IPS DF 19.7 (cell line): Measurements from ENCODE around the gene SUGCT.
"Not testable (repeated sequence)": the region's sequence is repeated elsewhere in the genome, so short reads cannot be mapped to it uniquely, and the experiment has no call there.

ENCODE experiments used
- DNase-seq: peaks from one replicate; pipeline ENCODE4 v3.0.0-alpha.2; 2013; ENCODE audit warnings: low read depth, low spot score

Gene SUGCT

GRCh38 chr7:40139891-40140290 lies 5.1 kb downstream of the SUGCT start:
- not testable (repeated sequence) for DNase-seq

GRCh38 chr7:40141916-40142315 lies 7.1 kb downstream of the SUGCT start:
- DNase-seq = not testable (repeated sequence)

DNA sequence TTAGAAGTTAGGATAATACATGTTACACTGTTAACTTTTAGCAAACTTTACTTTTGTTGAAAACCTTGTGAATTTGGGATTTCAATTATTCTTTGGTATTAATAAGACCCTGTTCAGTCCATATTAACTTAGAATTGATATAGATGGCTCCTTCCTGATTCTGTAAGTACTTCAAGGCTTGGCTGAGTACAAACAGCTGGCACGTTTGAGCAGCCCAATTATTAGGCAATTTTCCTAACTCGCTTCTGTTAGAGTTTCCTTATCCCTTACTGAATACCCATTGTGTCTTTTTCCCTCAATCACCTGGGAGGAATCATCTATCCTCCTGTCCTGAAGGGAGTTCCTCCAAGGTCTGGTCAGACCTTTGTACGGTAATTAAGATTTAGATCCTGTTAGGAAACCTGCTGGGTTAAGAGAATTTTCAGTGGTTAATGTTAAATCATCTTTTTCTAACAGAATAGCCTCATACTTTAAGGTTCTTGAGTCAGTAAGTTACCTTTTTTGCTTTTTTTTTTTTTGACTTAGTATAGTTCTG lies 10.9 kb downstream of the SUGCT start:
- not testable (repeated sequence) for DNase-seq

GRCh38 chr7:40147371-40148246 lies 12.8 kb downstream of the SUGCT start:
- DNase-seq = no peak

DNA sequence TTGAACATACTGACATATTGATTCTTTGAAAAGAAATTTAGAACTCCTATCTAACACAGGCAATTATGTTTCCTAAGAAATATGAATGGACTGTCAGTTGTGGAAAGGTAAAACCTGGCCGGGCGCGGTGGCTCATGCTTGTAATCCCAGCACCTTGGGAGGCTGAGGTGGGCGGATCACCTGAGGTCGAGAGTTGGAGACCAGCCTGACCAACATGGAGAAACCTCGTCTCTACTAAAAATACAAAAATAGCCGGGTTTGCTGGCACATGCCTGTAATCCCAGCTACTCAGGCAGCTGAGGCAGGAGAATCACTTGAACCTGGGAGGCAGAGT lies 13.4 kb downstream of the SUGCT start:
- not testable (repeated sequence) for DNase-seq

- no peak for DNase-seq
These were observed 13.9 kb downstream of the SUGCT start for GRCh38 chr7:40148671-40149070.

GRCh38 chr7:40151504-40151903 lies 16.7 kb downstream of the SUGCT start:
- DNase-seq = no peak

DNA sequence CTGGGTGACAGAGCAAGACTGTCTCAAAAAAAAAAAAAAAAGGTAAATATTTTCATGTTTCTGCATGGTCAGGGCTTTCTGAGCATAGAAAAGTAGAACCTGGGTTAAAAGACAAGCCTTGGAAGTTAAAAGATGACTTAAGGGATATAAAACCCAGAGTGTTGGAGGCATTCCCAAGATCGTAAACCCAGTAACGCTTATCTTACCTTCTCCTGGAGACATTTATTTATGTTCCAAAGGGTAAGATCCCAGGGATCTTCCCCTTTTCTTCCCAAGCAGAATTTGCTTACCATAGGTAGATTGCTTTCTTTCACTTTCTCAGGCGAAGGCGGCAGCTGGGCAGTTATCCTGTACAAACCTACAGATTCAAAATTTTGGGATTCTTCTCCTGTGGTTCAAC lies 22.2 kb downstream of the SUGCT start:
- DNase-seq = no peak

DNA sequence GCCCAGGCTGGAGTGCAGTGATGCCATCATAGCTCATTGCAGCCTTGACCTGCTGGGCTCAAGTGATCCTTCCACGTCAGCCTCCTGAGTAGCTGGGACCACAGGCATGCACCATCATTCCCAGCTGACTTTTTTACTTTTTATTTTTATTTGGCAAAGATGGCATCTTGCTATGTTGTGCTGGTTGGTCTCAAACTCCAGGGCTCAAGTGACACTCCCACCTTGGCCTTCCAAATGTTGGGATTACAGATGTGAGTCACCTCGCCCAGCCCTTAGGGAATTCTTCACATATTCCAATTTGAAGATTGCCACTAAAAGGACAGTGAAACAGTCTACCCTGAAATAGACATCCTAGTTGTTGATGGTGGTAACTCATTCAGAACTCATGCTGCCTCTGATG lies 27.7 kb downstream of the SUGCT start:
- DNase-seq = no peak

- DNase-seq = no peak
These were observed 30.4 kb downstream of the SUGCT start for GRCh38 chr7:40165216-40165615.

GRCh38 chr7:40167291-40167690 lies 32.5 kb downstream of the SUGCT start:
- no peak for DNase-seq

DNA sequence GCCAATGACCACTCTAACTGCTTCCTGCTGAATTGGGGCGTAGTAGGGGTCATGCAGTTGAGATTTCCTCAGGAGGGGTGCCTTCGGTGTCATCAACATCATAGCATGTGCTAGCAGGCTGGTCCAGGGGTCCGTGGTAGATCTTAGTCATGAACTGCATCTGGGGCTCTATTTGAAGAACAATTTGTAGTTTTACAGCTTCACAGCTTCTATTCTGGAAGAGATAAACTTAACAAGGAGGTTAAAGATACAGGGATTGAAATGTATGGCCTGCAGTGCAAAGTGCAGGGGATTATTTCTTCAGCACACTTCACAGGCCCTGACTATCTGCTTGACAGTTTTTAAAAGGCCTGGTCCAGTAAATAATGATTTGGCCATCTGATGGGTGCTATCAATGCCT lies 33.5 kb downstream of the SUGCT start:
- DNase-seq = not testable (repeated sequence)

DNA sequence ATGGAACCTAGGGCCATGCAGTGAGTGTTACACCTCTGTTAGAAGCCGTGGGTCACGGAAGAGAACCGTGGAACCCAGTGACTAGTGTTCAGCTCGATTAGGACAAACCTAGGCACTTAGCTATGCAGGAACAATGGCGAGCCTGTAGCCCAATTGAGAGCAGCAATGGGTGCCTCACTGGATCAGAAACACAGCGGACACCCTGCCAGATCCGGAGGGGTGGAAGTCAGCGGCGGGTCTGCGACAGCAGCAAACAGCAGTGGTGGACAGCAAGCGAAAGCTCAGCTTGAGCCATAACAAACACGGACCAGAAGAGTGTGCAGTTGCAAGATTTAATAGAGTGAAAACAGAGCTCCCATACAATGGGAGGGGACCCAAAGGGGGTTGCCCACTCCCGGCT lies 38.3 kb downstream of the SUGCT start:
- not testable (repeated sequence) for DNase-seq

- DNase-seq = not testable (repeated sequence)
These were observed 40.5 kb downstream of the SUGCT start for GRCh38 chr7:40175256-40175655.

DNA sequence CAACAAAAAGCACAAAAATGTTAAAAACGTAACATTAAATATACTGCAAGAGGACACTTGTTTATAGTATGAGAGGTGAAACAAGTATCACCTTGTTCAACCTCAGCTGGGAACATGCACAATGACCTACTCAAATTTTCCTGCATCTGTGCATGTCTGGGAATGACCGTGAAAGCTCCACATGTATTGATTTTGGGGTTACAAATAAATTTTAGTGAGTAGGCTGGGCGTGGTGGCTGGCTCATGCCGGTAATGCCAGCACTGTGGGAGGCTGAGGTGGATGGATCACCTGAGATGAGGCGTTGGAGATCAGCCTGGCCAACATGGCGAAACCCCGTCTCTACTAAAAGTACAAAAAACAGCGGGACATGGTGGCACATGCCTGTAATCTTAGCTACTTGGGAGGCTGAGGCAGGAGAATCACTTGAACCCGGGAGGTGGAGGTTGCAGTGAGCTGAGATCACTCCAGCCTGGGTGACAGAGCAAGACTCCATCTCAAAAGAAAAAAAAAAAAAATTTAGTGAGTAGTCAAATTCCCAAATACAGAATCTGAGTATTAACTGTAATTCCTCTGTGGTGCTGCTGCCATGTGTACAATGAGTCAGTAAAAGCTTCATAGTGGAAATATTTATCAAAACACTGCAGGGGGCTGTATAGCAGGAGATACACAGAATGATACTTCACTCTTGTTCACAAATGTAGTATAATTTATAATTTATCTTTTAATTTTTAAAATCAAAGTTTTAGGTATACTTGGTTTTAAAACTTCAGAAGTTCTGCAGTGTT lies 41.1 kb downstream of the SUGCT start:
- no peak for DNase-seq

DNA sequence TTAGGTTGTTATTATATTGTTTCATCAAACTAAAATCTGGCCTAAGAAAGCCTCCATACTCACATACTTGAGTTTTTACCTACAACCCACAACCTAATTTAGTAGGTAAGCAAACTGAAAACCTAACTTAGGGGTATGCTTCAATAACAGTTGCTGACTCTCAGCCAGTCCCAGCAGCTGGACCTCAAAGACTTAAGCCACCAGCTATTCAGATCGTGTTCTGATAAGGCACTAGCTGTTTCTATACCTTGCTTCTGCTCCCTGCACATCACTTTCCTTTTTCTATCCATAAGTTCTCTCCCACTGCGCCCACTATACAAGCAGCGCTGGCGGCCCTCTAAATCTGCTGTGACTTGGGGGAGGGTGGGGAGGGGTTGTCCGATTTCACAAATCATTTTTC lies 42.3 kb downstream of the SUGCT start:
- no peak for DNase-seq

- no peak for DNase-seq
These were observed 47.6 kb downstream of the SUGCT start for GRCh38 chr7:40182452-40182851.

- peak; percentile 1 for DNase-seq
These were observed 51.8 kb downstream of the SUGCT start for GRCh38 chr7:40186586-40186985.

- DNase-seq = no peak
These were observed 57.2 kb downstream of the SUGCT start for GRCh38 chr7:40192036-40192435.

DNA sequence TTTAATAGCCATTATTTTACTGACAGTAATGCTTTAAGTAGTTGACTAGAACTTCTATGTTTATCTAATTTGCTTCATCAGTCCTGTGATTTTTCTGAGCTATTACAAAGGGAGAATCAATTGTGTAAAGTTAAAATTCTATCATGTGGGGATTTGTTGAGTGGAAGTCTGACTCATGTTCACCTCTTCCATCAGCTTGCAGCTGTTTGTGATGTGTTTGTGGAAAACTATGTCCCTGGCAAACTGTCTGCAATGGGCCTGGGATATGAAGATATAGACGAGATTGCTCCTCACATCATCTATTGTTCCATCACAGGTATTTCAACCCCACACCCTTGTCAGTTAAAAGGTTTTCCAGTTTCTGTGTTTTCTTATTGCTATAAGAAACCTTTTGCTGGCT lies 59.9 kb downstream of the SUGCT start:
- DNase-seq = no peak

DNA sequence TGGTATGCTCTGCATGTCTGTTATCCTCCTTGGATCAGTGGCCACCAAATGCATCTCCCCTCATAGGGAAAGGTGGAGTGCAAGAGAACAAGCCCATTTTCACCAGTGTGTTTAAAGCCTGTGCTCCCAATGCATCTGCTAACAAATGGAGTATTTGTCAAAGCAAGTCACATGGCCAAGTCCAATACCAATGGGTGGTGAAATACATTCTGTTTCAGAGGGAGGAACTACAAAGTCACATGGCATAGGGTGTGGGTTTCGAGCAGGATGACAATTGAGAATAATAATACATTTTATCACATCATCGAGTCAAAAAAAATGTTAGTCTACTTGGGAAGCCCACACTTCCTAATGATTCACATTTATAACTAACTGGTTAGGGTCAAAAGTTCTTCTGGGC lies 62.7 kb downstream of the SUGCT start:
- no peak for DNase-seq

GRCh38 chr7:40199076-40199802 lies 64.4 kb downstream of the SUGCT start:
- no peak for DNase-seq
